ENCODE measurements around the gene C11orf86. TPM values are rescaled to one million over a fixed set of nuclear protein-coding genes. Genes with fewer than 3 reads are reported as not detected.
"Not testable (repeated sequence)": the region's sequence is repeated elsewhere in the genome, so short reads cannot be mapped to it uniquely, and the experiment has no call there.

C11orf86 gene
- total RNA-seq, 1 experiment from 2014 or later, result not detected

- DNase-seq (ENCODE audit: extremely low read depth, low read depth), result no peak
Measured at GRCh38 chr11:66987924-66988637, 13.0 kb downstream of the C11orf86 start.

- not testable (repeated sequence) for DNase-seq (ENCODE audit: extremely low read depth, low read depth)
Measured at GRCh38 chr11:66988741-66989140, 13.6 kb downstream of the C11orf86 start.

- not testable (repeated sequence) for DNase-seq (ENCODE audit: extremely low read depth, low read depth)
Measured at GRCh38 chr11:66989360-66989759, 14.3 kb downstream of the C11orf86 start.

- no peak for DNase-seq (ENCODE audit: extremely low read depth, low read depth)
Measured at GRCh38 chr11:66992041-66992440, 16.9 kb downstream of the C11orf86 start.

GRCh38 chr11:66996609-66997273 lies 21.6 kb downstream of the C11orf86 start:
- no peak for DNase-seq (ENCODE audit: extremely low read depth, low read depth)

GRCh38 chr11:66999555-66999954 lies 24.5 kb downstream of the C11orf86 start:
- DNase-seq (ENCODE audit: extremely low read depth, low read depth), result no peak

GRCh38 chr11:67001332-67001731 lies 26.2 kb downstream of the C11orf86 start:
- no peak for DNase-seq (ENCODE audit: extremely low read depth, low read depth)

- no peak for DNase-seq (ENCODE audit: extremely low read depth, low read depth)
Measured at GRCh38 chr11:67002297-67002913, 27.3 kb downstream of the C11orf86 start.

- no peak for DNase-seq (ENCODE audit: extremely low read depth, low read depth)
Measured at GRCh38 chr11:67002921-67003411, 27.9 kb downstream of the C11orf86 start.

GRCh38 chr11:67005200-67005599 lies 30.1 kb downstream of the C11orf86 start:
- DNase-seq (ENCODE audit: extremely low read depth, low read depth), result not testable (repeated sequence)

GRCh38 chr11:67006029-67006884 lies 31.2 kb downstream of the C11orf86 start:
- peak; percentile 61 for DNase-seq (ENCODE audit: extremely low read depth, low read depth)

- no peak for DNase-seq (ENCODE audit: extremely low read depth, low read depth)
Measured at GRCh38 chr11:67007126-67007525, 32.0 kb downstream of the C11orf86 start.

GRCh38 chr11:67010296-67010905 lies 35.3 kb downstream of the C11orf86 start:
- DNase-seq (ENCODE audit: extremely low read depth, low read depth), result no peak

GRCh38 chr11:67013511-67014045 lies 38.5 kb downstream of the C11orf86 start:
- DNase-seq (ENCODE audit: extremely low read depth, low read depth), result no peak

- DNase-seq (ENCODE audit: extremely low read depth, low read depth), result no peak
Measured at GRCh38 chr11:67014343-67014742, 39.2 kb downstream of the C11orf86 start.

- no peak for DNase-seq (ENCODE audit: extremely low read depth, low read depth)
Measured at GRCh38 chr11:67015048-67015447, 39.9 kb downstream of the C11orf86 start.

- DNase-seq (ENCODE audit: extremely low read depth, low read depth), result no peak
Measured at GRCh38 chr11:67016550-67016949, 41.4 kb downstream of the C11orf86 start.

GRCh38 chr11:67020949-67021348 lies 45.8 kb downstream of the C11orf86 start:
- no peak for DNase-seq (ENCODE audit: extremely low read depth, low read depth)

GRCh38 chr11:67022341-67022933 lies 47.3 kb downstream of the C11orf86 start:
- DNase-seq (ENCODE audit: extremely low read depth, low read depth), result no peak
